OCI-LY3 (cell line): ENCODE results near the gene NDUFV1.

Source experiments
- H2AFZ ChIP-seq: fragments of 200-600, 300-600 bp; shearing (Covaris generic); 2 replicates; pipeline ENCODE4 v1.6.0; 2014; ENCODE audit warnings: antibody characterized with exemption, low read depth, low read length
- H3K27ac ChIP-seq: fragments of 200-600, 300-600 bp; sonication (generic); 2 replicates; pipeline ENCODE4 v1.5.1; 2014; ENCODE audit warnings: mild to moderate bottlenecking, low read length, moderate library complexity, mixed read lengths
- H3K27me3 ChIP-seq: fragments of 200-600, 300-600 bp; sonication (generic); 2 replicates; pipeline ENCODE4 v1.6.1; 2014; ENCODE audit warnings: low read depth, low read length, mixed read lengths
- H3K36me3 ChIP-seq: fragments of 200-600, 300-600 bp; sonication (generic); replicated peaks from 2 replicates; pipeline ENCODE3; 2014; ENCODE audit warnings: low read depth, low read length, mixed read lengths
- H3K4me1 ChIP-seq: fragments of 300-600, 200-600 bp; sonication (generic); 2 replicates; pipeline ENCODE4 v1.6.1; 2014; ENCODE audit warnings: low read length, mixed read lengths
- H3K4me2 ChIP-seq: fragments of 200-600, 300-600 bp; sonication (generic); 2 replicates; pipeline ENCODE4 v1.6.1; 2014; ENCODE audit warnings: low read length, mixed read lengths
- H3K4me3 ChIP-seq: fragments of 300-600, 200-600 bp; sonication (generic); 2 replicates; pipeline ENCODE4 v1.5.1; 2014; ENCODE audit warnings: antibody characterized with exemption, mild to moderate bottlenecking, low read length, moderate library complexity
- H3K79me2 ChIP-seq: fragments of 300-600, 200-600 bp; shearing (Covaris generic); 2 replicates; pipeline ENCODE4 v1.6.1; 2014; ENCODE audit warnings: mild to moderate bottlenecking, low read length, mixed read lengths
- H3K9ac ChIP-seq: fragments of 300-600, 200-600 bp; shearing (Covaris generic); 2 replicates; pipeline ENCODE4 v1.6.0; 2014; ENCODE audit warnings: mild to moderate bottlenecking, low read length, moderate library complexity
- H3K9me3 ChIP-seq: fragments of 200-600, 300-600 bp; shearing (Covaris generic); 2 replicates; pipeline ENCODE4 v1.6.1; 2014; ENCODE audit warnings: low read length, mixed read lengths; ENCODE audit not compliant: insufficient read depth
- H4K20me1 ChIP-seq: fragments of 200-600, 300-600 bp; sonication (generic); 2 replicates; pipeline ENCODE4 v1.6.1; 2016; ENCODE audit warnings: low read length, mixed read lengths; ENCODE audit not compliant: insufficient read depth
- CTCF ChIP-seq: fragments of 200-600, 300-600 bp; sonication (generic); IDR thresholded peaks from 2 replicates; pipeline ENCODE4 v1.5.1; 2014; ENCODE audit warnings: antibody characterized with exemption, low read length, low read depth
- EZH2phosphoT487 ChIP-seq: fragments of 200-600 bp; shearing (Covaris generic); IDR thresholded peaks from 2 replicates; pipeline ENCODE4 v1.6.1; 2018; ENCODE audit warnings: antibody characterized with exemption, mixed run types, low read depth

Gene NDUFV1

GRCh38 chr11:67638535-67639437, 32.0 kb downstream of the NDUFV1 start:
- H3K4me1 ChIP-seq, result 0 out of 2 replicates have a peak, but pooled peaks cover 2% of the 10 kb centered on the region
- H4K20me1 ChIP-seq, result no peaks in the 10 kb centered on the region
- 0 out of 2 replicates have a peak, but pooled peaks cover 7% of the 10 kb centered on the region for H3K27me3 ChIP-seq
- TF ChIP-seq CTCF (no peak), EZH2phosphoT487 (no peak)
- no peaks in the 10 kb centered on the region for H3K36me3 ChIP-seq
- no peak overlapping the region for H3K4me3 ChIP-seq
- no peak overlapping the region for H3K9ac ChIP-seq
- no peak overlapping the region for H2AFZ ChIP-seq
- H3K4me2 ChIP-seq, result no peak overlapping the region
- no peaks in the 10 kb centered on the region for H3K9me3 ChIP-seq
- no peaks in the 10 kb centered on the region for H3K79me2 ChIP-seq
- no peak overlapping the region for H3K27ac ChIP-seq

- Histone ChIP-seq H3K27me3 (0 out of 2 replicates have a peak, but pooled peaks cover 7% of the 10 kb centered on the region), H3K9ac (no peak within 1 kb of the TSS), H3K4me1 (0 out of 2 replicates have a peak, but pooled peaks cover 2% of the 10 kb centered on the region), H3K4me2 (no peak within 1 kb of the TSS), H2AFZ (no peak within 1 kb of the TSS), H3K36me3 (no peaks in the 10 kb centered on the region), H4K20me1 (no peaks in the 10 kb centered on the region), H3K79me2 (no peaks in the 10 kb centered on the region), H3K4me3 (no peak within 1 kb of the TSS), H3K27ac (no peak within 1 kb of the TSS), H3K9me3 (no peaks in the 10 kb centered on the region)
- no peak for TF ChIP-seq EZH2phosphoT487
- no peak for TF ChIP-seq CTCF
Measured at GRCh38 chr11:67639438-67639859, 32.7 kb downstream of the NDUFV1 start, which contains the start of gene TBX10. TBX10 (minus strand) TSS chr11:67639763; CDS start chr11:67639472, 291 bp downstream.

- TF ChIP-seq CTCF (peak; percentile 61), EZH2phosphoT487 (no peak)
- H2AFZ ChIP-seq, result no peak overlapping the region
- H3K27ac ChIP-seq, result no peak overlapping the region
Measured at GRCh38 chr11:67640021-67640757, 33.5 kb downstream of the NDUFV1 start.

More at GRCh38 chr11:67640021-67640757, 33.5 kb downstream of the NDUFV1 start:
- Histone ChIP-seq H3K27me3 (0 out of 2 replicates have a peak, but pooled peaks cover 7% of the 10 kb centered on the region), H3K79me2 (no peaks in the 10 kb centered on the region), H3K4me3 (no peak overlapping the region), H3K4me2 (no peak overlapping the region), H3K36me3 (no peaks in the 10 kb centered on the region), H3K4me1 (0 out of 2 replicates have a peak, but pooled peaks cover 2% of the 10 kb centered on the region), H3K9me3 (no peaks in the 10 kb centered on the region), H4K20me1 (no peaks in the 10 kb centered on the region), H3K9ac (no peak overlapping the region)
